PC-3 (cell line): Measurements from ENCODE around the gene CHD6.

ENCODE experiments used
- CTCF ChIP-seq: fragments of 300-600 bp; sonication (generic); conservative IDR thresholded peaks from 2 replicates; pipeline ENCODE4 v1.5.1; 2017; ENCODE audit warnings: antibody characterized with exemption, low read depth, mild to moderate bottlenecking, low read length
- EZH2 ChIP-seq: fragments of 300-600 bp; sonication (generic); IDR thresholded peaks from one replicate; pipeline ENCODE4 v1.6.1; 2017; ENCODE audit warnings: antibody characterized with exemption, mild to moderate bottlenecking, low read length; ENCODE audit not compliant: unreplicated experiment
- EZH2phosphoT487 ChIP-seq: fragments of 300-600 bp; sonication (generic); IDR thresholded peaks from 2 replicates; pipeline ENCODE4 v1.6.1; 2018; ENCODE audit warnings: mild to moderate bottlenecking, antibody characterized with exemption, low read length, borderline replicate concordance

- TF ChIP-seq CTCF (no peak), EZH2 (no peak), EZH2phosphoT487 (no peak)
Measured at GRCh38 chr20:41630846-41631245, 12.7 kb upstream of the CHD6 start.
